GM18868 (cell line): Measurements from ENCODE around the gene MINDY4.

Experiments
- ATAC-seq: cut with Tn5 transposase; IDR thresholded peaks from one replicate; pipeline ENCODE4 v1.9.1; 2021; ENCODE audit warnings: mild to moderate bottlenecking, moderate library complexity; ENCODE audit not compliant: unreplicated experiment

The MINDY4 gene

DNA sequence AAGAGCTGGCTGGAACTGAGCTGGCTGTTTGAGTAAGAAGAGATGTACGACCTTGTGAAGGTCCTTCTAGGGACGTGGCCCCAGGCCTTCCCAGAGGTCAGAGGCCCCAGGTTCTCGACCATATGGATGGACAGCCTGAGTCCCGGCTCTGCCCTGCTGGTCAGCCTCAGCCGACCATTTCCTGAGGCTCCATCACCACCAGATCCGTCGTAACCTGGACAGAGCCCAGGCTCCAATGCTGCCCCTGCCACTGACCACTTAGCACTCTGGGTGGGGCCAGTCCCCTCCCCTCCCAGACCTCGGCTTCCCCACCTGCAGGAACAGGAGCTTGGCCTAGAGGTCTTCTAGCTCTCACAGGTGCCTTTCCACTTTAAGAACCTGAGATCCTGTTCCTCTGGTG lies 29.9 kb upstream of the MINDY4 start:
- ATAC-seq = no peak

DNA sequence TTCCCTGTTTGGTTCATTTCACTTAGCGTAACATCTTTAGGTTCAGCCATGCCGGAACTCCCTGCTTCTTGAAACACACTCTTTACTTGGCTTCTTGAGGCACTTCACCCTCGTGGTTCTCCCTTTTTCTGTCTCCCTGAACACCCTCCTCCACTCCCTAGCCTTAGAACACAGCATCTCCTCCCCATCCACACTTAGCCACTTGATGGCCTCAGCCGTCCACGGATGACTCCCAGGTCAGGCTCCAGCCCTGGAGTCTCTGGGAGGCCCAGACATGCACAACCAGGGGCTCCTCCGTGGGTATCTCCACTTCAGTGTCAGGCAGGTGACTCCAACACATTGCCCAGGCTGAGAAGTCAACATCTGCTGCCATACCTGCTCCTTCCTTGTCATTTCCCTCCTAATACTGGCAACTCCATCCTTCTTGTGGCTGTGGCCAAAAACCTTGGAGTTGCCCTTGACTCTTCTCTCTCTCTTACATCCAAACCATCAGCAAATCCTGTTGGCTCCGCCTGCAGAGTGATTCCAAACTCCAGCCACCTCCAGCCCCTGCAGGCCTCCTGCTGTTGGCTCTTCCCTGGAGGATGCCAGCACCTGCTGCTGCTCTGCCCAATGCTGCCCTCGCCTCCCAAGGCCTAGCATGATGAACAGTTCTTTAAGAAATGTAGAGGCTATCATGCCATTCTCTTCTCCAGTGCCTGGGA lies 27.7 kb upstream of the MINDY4 start:
- ATAC-seq = no peak

DNA sequence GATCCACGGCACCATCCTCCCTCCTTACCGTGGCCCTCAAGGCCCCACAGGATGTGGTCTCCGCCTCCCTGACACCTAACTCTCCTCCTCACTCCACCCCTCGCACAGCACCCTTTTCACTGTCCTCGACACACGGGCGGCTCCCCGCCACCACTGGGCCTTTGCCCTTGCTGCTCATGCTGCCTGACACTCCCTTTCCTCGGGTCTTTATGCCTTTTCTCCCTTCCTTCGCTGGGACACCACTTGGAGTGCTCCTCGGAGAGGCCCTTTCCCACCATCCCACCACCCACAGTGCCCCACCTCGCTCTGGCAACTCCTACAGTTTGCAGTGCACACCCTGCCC lies 27.2 kb upstream of the MINDY4 start:
- ATAC-seq = no peak

DNA sequence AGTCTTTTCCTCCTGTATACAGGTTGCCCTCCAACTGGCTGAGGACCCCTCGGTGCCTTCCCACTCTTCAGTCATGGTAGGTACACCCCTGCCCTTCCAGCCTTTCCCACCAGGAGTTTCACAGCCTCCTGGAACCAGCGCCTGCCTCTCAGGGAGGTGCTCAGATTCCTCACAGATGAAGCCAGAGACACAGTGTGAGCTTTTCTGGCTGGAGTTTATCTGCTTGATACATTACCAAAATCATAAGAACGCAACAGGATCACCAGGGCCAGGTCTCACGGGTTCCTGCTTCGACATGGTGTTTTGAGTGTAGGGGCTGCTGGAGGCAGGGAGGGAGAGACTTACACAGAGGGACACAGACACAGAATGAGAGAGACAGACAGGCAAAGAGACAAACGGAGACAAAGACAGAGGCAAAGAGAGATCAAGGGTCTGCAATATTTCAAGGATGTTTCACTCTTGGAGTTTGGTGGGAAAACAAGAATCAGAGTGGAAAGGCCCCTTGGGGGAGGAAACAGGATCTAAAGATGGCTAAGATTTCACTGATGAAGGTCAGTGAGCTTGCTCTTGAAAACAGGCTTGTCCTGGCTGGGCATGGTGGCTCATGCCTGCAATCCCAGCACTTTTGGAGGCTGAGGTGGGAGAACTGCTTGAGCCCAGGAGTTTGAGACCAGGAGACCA lies 25.8 kb upstream of the MINDY4 start:
- ATAC-seq = no peak

GRCh38 chr7:30750010-30750409 lies 21.2 kb upstream of the MINDY4 start:
- no peak for ATAC-seq

DNA sequence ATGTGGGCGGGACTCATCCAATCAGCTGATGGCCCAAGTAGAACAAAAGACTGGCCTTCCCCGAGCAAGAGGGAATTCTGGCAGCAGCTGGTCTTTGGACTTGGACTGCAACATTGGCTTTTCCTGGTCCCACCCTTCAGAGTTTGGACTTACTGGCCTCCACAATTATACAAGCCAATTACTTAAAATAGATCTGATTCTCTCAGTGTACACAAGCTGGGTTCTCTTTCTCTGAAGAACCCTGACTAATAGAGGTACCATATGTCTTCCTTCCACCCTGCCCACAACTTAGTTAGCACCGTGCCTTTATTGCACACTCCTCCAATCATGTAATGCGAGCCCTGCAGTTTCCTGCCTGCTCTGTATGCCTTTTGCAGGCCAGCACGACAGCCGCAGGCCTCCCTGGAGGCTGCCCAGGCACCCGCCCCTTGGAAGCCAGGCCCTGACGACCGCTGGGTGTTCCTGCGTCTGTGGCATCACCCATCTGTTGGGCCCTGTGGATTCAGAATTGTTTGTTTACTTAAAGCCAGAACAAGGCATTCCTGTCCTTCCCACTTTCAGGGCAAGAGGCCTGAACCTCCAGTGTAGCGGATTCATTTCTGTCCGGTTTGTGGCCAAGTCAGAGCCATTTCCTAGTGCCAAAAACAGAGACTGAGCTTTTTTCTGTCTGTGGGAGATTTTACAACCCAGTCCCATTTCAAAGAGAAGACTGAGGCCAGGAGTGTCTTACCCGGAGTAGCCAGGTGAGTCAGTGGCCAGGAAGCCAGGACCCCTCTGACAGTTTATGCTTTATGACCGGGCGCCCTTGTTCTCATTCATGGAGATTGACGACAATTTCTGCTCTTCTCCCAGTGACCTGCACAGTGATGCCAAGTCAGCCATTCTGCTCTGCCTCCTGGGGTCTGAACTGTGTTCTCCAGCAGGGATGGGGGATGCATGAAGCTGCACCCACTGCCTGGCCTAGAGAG lies 20.2 kb upstream of the MINDY4 start:
- no peak for ATAC-seq

- ATAC-seq = no peak
Observed at GRCh38 chr7:30751696-30752273, 19.4 kb upstream of the MINDY4 start, which contains the start of gene INMT. Gene INMT, plus strand, starts transcription at chr7:30752135. Its CDS starts 16 bp downstream, at chr7:30752151.

GRCh38 chr7:30752484-30752883 lies 18.7 kb upstream of the MINDY4 start:
- no peak for ATAC-seq

- no peak for ATAC-seq
Observed at GRCh38 chr7:30752979-30753378, 18.2 kb upstream of the MINDY4 start.

DNA sequence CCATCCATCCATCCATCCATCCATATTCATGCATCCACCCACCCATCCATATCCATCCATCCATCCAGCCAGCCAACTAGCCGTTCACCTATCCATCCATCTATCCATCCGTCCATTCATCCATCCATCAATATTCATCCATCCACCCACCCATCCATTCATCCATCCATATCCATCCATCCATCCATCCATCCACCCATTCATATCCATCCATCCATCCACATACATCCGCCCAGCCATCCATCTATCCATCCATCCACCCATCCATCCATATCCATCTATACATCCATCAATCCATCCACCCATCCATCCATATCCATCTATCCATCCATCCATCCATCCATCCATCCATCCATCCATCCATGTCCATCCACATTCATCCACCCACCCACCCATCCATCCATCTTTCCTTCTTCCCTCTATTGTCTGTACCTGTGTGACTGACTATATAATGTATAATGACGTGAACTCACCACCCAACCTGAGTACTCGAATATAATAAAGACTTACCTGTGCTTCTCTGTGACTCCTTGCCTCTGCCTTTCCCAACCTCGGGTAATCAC lies 16.8 kb upstream of the MINDY4 start:
- ATAC-seq = no peak

DNA sequence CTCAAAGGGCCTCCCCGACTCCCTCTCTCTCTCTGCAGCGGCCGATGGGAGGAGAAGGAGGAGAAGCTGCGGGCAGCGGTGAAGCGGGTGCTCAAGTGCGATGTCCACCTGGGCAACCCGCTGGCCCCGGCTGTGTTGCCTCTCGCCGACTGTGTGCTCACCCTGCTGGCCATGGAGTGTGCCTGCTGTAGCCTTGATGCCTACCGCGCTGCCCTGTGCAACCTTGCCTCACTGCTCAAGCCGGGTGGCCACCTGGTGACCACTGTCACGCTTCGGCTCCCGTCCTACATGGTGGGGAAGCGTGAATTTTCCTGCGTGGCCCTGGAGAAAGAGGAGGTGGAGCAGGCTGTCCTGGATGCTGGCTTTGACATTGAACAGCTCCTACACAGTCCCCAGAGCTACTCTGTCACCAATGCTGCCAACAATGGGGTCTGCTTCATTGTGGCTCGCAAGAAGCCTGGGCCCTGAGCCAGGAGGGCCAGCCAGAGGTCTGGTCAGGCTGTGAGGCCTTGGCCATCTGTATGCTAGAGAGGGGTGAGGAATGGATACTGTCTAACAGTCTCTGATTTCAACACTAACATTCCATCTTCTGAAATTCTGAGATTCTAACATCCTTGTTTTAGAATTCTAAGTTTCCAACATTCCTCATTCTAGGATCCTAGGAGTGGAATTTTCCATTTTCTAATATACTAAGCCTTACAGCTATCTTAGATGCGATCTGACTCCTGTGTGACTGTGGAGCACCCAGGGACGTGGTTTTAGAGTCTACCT lies 15.6 kb upstream of the MINDY4 start:
- no peak for ATAC-seq

GRCh38 chr7:30757342-30757692 lies 13.9 kb upstream of the MINDY4 start:
- no peak for ATAC-seq

GRCh38 chr7:30760514-30761213 lies 10.6 kb upstream of the MINDY4 start:
- no peak for ATAC-seq

GRCh38 chr7:30761214-30762156 lies 9.7 kb upstream of the MINDY4 start:
- no peak for ATAC-seq

- ATAC-seq = no peak
Observed at GRCh38 chr7:30764030-30764975, 6.9 kb upstream of the MINDY4 start.

- ATAC-seq = no peak
Observed at GRCh38 chr7:30765408-30765807, 5.8 kb upstream of the MINDY4 start.

GRCh38 chr7:30770845-30771173 lies 408 bp upstream of the MINDY4 start:
- no peak for ATAC-seq
